GM12872 (cell line): ENCODE measurements around the gene SLC9A9.

Experiments
- CTCF ChIP-seq: IDR thresholded peaks from 3 replicates; pipeline ENCODE4 v1.5.1; 2011; ENCODE audit warnings: low read depth, mild to moderate bottlenecking, low read length, moderate library complexity; ENCODE audit not compliant: insufficient read depth

The SLC9A9 gene

DNA sequence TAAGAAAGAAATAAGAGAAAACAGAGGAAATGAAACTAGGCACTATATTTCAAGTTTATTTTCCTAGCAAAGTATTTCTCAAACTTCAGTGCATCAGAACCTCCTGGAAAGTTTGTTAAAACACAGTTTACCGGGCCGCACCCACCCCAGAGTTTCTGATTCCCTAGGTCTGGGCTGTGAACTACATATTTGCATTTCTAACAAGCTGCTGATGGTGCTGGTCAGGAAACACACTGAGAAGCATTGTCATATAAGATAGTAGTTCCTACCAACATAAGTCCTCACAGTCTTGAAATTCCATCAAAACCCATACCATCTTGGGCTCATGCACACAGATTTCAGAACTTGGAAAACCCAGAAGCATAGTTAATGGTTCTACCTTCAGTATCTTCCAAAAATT, 8.3 kb downstream of the SLC9A9 start:
- TF ChIP-seq CTCF: no peak

- TF ChIP-seq CTCF: no peak
These were observed 11.2 kb downstream of the SLC9A9 start for GRCh38 chr3:143837076-143837475.

GRCh38 chr3:143835312-143835711, 13.0 kb downstream of the SLC9A9 start:
- no peak for TF ChIP-seq CTCF

GRCh38 chr3:143832433-143832832, 15.8 kb downstream of the SLC9A9 start:
- TF ChIP-seq CTCF: no peak

DNA sequence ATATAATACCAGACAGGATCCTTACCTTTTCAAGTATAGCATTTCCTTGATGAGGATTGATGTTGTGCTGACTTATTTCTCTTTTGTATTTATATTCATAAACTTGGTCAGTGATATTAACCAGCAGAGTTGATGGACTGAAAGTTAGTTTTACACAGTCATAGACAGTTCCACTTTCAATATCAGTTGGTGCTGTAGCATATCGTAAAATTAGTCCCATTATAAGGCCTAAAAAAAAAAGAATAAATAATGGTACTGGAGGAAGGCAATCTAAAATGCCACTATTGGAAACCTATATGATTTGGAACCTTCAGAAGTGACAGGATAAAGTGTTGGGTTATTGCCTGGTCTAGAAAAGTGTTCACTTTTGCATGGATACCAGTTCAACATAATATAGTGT, 16.3 kb downstream of the SLC9A9 start:
- no peak for TF ChIP-seq CTCF

DNA sequence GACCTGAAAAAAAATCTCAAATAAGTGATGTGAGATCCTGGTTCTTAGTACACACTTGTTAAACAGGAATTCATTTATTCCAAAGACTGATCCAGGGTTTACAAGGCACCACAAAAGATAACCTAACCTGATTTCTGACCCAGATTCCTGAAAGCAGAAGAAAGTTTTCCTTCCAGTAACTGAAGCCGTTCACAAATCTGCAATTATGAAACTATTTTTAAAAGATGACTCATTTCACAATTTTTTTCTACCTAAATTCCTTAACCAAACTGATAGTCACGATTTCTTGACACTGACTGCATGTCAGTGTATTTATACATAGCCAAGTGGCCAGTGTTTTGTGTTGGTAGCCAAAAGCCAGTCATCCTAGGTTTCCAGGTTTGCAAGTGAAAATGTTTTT, 17.1 kb downstream of the SLC9A9 start:
- TF ChIP-seq CTCF: no peak

GRCh38 chr3:143830786-143831185, 17.5 kb downstream of the SLC9A9 start:
- TF ChIP-seq CTCF: no peak

- TF ChIP-seq CTCF: no peak
These were observed 18.2 kb downstream of the SLC9A9 start for GRCh38 chr3:143830063-143830462.
